NT2/D1 (cell line): ENCODE data around the gene METTL15.

ENCODE experiments used
- SUZ12 ChIP-seq: IDR thresholded peaks from 2 replicates; pipeline ENCODE4 v1.6.1; 2011; ENCODE audit not compliant: insufficient read length, insufficient read depth; ENCODE audit errors: extremely low read depth
- ZNF274 ChIP-seq: IDR thresholded peaks from 2 replicates; pipeline ENCODE4 v1.6.1; 2011; ENCODE audit warnings: mild to moderate bottlenecking, low read depth, low read length

DNA sequence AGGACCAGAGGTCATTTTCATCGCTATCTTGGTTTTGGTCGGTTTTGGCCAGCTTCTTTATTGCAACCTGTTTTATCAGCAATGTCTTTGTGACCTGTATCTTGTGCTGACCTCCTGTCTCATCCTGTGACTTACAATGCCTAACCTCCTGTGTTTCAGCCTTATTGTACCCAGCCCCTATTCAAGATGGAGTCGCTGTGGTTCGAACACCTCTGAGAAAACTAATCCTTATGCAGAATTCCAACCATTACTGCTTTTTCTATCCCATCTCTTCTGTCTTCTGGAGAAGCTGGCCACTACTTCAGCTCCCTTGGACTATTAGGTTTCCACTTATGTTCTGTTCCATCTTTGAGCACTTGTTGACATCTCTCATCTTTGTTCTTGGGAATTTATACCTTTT lies 62.6 kb downstream of the METTL15 start:
- TF ChIP-seq ZNF274 (no peak), SUZ12 (no peak)
